Left ventricle myocardium superior (tissue), 1 donor: Measurements from ENCODE around the gene SCGB1A1. TPM values are rescaled to one million over a fixed set of nuclear protein-coding genes. Genes with fewer than 3 reads are reported as not detected.
"Not testable (repeated sequence)": the region's sequence is repeated elsewhere in the genome, so short reads cannot be mapped to it uniquely, and the experiment has no call there.

Source experiments
- ATAC-seq: fragments of 200-7000 bp; cut with Tn5 transposase; one replicate; pipeline ENCODE4 v1.9.1; 2020; ENCODE audit warnings: mild to moderate bottlenecking, moderate library complexity
- DNase-seq: peaks from one replicate; pipeline ENCODE4 v3.0.0-alpha.2; 2020
- intact Hi-C: fragments of 100-400 bp; cut with micrococcal nuclease; formaldehyde crosslinking; loops from one replicate; pipeline ENCODE4 v1.11.0; 2022
- total RNA-seq: library from RNA; stranded (reverse); fragmentation: NEBNext Ultra II Directional; extraction: Animal tissue kit (Norgen Biotek cat#: 25700); gene quantifications from one replicate; pipeline ENCODE4 v1.2.1, GENCODE V29; 2021
- donor health status: DM: no; HTN: yes; CAD: no; lungs with severe emphysema.

The SCGB1A1 gene
- total RNA-seq, 1 donor from 2014 or later: not detected

GRCh38 chr11:62438641-62439040 lies 19.8 kb downstream of the SCGB1A1 start:
- intact Hi-C loops: loop anchor here (10.0 kb wide), 1 partner anchor 106 kb away; the partner anchor contains the start of gene AHNAK
- no peak for ATAC-seq
- no peak for DNase-seq

GRCh38 chr11:62439785-62440602 lies 21.2 kb downstream of the SCGB1A1 start:
- intact Hi-C loops: loop anchor here (10.0 kb wide), 1 partner anchor 105 kb away; the partner anchor contains the start of gene AHNAK
- peak; percentile 35 for ATAC-seq
- no peak for DNase-seq

- intact Hi-C loops: no loop called here
- DNase-seq (peak; percentile 53), ATAC-seq (peak; percentile 66)
Measured at GRCh38 chr11:62443390-62444235, 24.8 kb downstream of the SCGB1A1 start.

- intact Hi-C loops: no loop called here
- DNase-seq: peak; percentile 78
- ATAC-seq: peak; percentile 76
Measured at GRCh38 chr11:62444236-62444833, 25.5 kb downstream of the SCGB1A1 start.

GRCh38 chr11:62444835-62445234 lies 26.0 kb downstream of the SCGB1A1 start:
- DNase-seq (no peak), ATAC-seq (peak; percentile 35)
- intact Hi-C loops: no loop called here

- ATAC-seq (peak; percentile 42), DNase-seq (peak; percentile 49)
- intact Hi-C loops: no loop called here
Measured at GRCh38 chr11:62445314-62445740, 26.5 kb downstream of the SCGB1A1 start.

GRCh38 chr11:62446091-62446490 lies 27.3 kb downstream of the SCGB1A1 start:
- ATAC-seq: no peak
- intact Hi-C loops: no loop called here
- no peak for DNase-seq

- intact Hi-C loops: no loop called here
- DNase-seq (no peak), ATAC-seq (no peak)
Measured at GRCh38 chr11:62449451-62449851, 30.6 kb downstream of the SCGB1A1 start.

GRCh38 chr11:62449912-62450311 lies 31.1 kb downstream of the SCGB1A1 start:
- DNase-seq, intact Hi-C loops, ATAC-seq: not testable (repeated sequence)

GRCh38 chr11:62450543-62451240 lies 31.9 kb downstream of the SCGB1A1 start:
- ATAC-seq (no peak), DNase-seq (no peak)
- intact Hi-C loops: no loop called here

- ATAC-seq: no peak
- intact Hi-C loops: no loop called here
- DNase-seq: no peak
Measured at GRCh38 chr11:62451241-62451621, 32.4 kb downstream of the SCGB1A1 start.

- intact Hi-C loops: no loop called here
- DNase-seq: no peak
- ATAC-seq: no peak
Measured at GRCh38 chr11:62452261-62452660, 33.4 kb downstream of the SCGB1A1 start.

GRCh38 chr11:62452839-62453468 lies 34.1 kb downstream of the SCGB1A1 start:
- intact Hi-C loops: no loop called here
- ATAC-seq (no peak), DNase-seq (no peak)

GRCh38 chr11:62456630-62457029 lies 37.8 kb downstream of the SCGB1A1 start:
- intact Hi-C loops: no loop called here
- ATAC-seq (no peak), DNase-seq (no peak)

- intact Hi-C loops: no loop called here
- no peak for DNase-seq
- no peak for ATAC-seq
Measured at GRCh38 chr11:62457478-62457877, 38.6 kb downstream of the SCGB1A1 start.

- DNase-seq (no peak), ATAC-seq (no peak)
- intact Hi-C loops: no loop called here
Measured at GRCh38 chr11:62458212-62459002, 39.6 kb downstream of the SCGB1A1 start.

- intact Hi-C loops: no loop called here
- ATAC-seq (no peak), DNase-seq (no peak)
Measured at GRCh38 chr11:62459080-62459479, 40.2 kb downstream of the SCGB1A1 start.
